HG03558 (cell line): ENCODE measurements around the gene GABRB2.
"Not testable (repeated sequence)": the region's sequence is repeated elsewhere in the genome, so short reads cannot be mapped to it uniquely, and the experiment has no call there.

Source experiments
- ATAC-seq: cut with Tn5 transposase; IDR thresholded peaks from one replicate; pipeline ENCODE4 v1.9.1; 2021; ENCODE audit warnings: moderate number of reproducible peaks; ENCODE audit not compliant: unreplicated experiment; ENCODE audit errors: extremely low read depth

The GABRB2 gene

GRCh38 chr5:161306351-161306995 lies 240.1 kb downstream of the GABRB2 start:
- no peak for ATAC-seq

GRCh38 chr5:161305601-161306000 lies 240.9 kb downstream of the GABRB2 start:
- no peak for ATAC-seq

GRCh38 chr5:161302559-161302958 lies 244.0 kb downstream of the GABRB2 start:
- ATAC-seq, result no peak

- ATAC-seq, result no peak
Measured at GRCh38 chr5:161301586-161301985, 244.9 kb downstream of the GABRB2 start.

GRCh38 chr5:161299053-161299452 lies 247.5 kb downstream of the GABRB2 start:
- peak; percentile 46 for ATAC-seq

- not testable (repeated sequence) for ATAC-seq
Measured at GRCh38 chr5:161297388-161297787, 249.1 kb downstream of the GABRB2 start.

GRCh38 chr5:161295721-161296250 lies 250.7 kb downstream of the GABRB2 start:
- ATAC-seq, result no peak

- ATAC-seq, result no peak
Measured at GRCh38 chr5:161288071-161288470, 258.5 kb downstream of the GABRB2 start.

- ATAC-seq, result no peak
Measured at GRCh38 chr5:161287436-161287835, 259.1 kb downstream of the GABRB2 start.

- ATAC-seq, result peak; percentile 90
Measured at GRCh38 chr5:161286066-161286655, 260.4 kb downstream of the GABRB2 start.

GRCh38 chr5:161284445-161284844 lies 262.1 kb downstream of the GABRB2 start:
- no peak for ATAC-seq

- no peak for ATAC-seq
Measured at GRCh38 chr5:161283296-161283695, 263.2 kb downstream of the GABRB2 start.

GRCh38 chr5:161278739-161279660 lies 267.5 kb downstream of the GABRB2 start:
- peak; percentile 53 for ATAC-seq

- no peak for ATAC-seq
Measured at GRCh38 chr5:161277011-161277410, 269.5 kb downstream of the GABRB2 start.

GRCh38 chr5:161274951-161275350 lies 271.6 kb downstream of the GABRB2 start:
- ATAC-seq, result no peak

GRCh38 chr5:161273410-161273809 lies 273.1 kb downstream of the GABRB2 start:
- ATAC-seq, result no peak

- no peak for ATAC-seq
Measured at GRCh38 chr5:161271816-161272215, 274.7 kb downstream of the GABRB2 start.

- ATAC-seq, result no peak
Measured at GRCh38 chr5:161269125-161269524, 277.4 kb downstream of the GABRB2 start.

- no peak for ATAC-seq
Measured at GRCh38 chr5:161266954-161267353, 279.6 kb downstream of the GABRB2 start.

GRCh38 chr5:161265006-161265405 lies 281.5 kb downstream of the GABRB2 start:
- no peak for ATAC-seq

- ATAC-seq, result no peak
Measured at GRCh38 chr5:161263191-161263590, 283.3 kb downstream of the GABRB2 start.
